DOHH2 (cell line): ENCODE measurements around the gene PIR.

ENCODE experiments used
- H3F3A ChIP-seq: fragments of 200-600 bp; sonication (generic), shearing (Covaris generic); 2 replicates; pipeline ENCODE4 v1.6.0; 2016; ENCODE audit warnings: antibody characterized with exemption, mild to moderate bottlenecking; ENCODE audit not compliant: control insufficient read depth, insufficient read depth
- H3K27ac ChIP-seq: fragments of 200-600 bp; sonication (generic); 2 replicates; pipeline ENCODE4 v1.5.1; 2014; ENCODE audit warnings: low read depth, mild to moderate bottlenecking, low read length, moderate library complexity
- H3K27me3 ChIP-seq: fragments of 200-600 bp; sonication (generic); 2 replicates; pipeline ENCODE4 v1.6.1; 2014; ENCODE audit warnings: mild to moderate bottlenecking, low read length, mixed read lengths; ENCODE audit not compliant: control insufficient read depth
- H3K36me3 ChIP-seq: fragments of 200-600 bp; sonication (generic); 2 replicates; pipeline ENCODE4 v1.6.1; 2014; ENCODE audit warnings: mild to moderate bottlenecking, low read length, moderate library complexity, mixed read lengths; ENCODE audit not compliant: control insufficient read depth
- H3K4me1 ChIP-seq: fragments of 200-600 bp; sonication (generic); 2 replicates; pipeline ENCODE4 v1.6.1; 2014; ENCODE audit warnings: mild to moderate bottlenecking, low read length, mixed read lengths; ENCODE audit not compliant: control insufficient read depth
- H3K4me2 ChIP-seq: fragments of 200-600 bp; sonication (generic); 2 replicates; pipeline ENCODE4 v1.6.0; 2014; ENCODE audit warnings: mild to moderate bottlenecking, low read length, moderate library complexity
- H3K4me3 ChIP-seq: fragments of 200-600 bp; sonication (generic); 2 replicates; pipeline ENCODE4 v1.5.1; 2014; ENCODE audit warnings: mild to moderate bottlenecking, low read length, mixed read lengths
- H3K79me2 ChIP-seq: fragments of 200-600 bp; sonication (generic); 2 replicates; pipeline ENCODE4 v1.6.1; 2014; ENCODE audit warnings: mild to moderate bottlenecking, low read length, mixed read lengths; ENCODE audit not compliant: control insufficient read depth
- H3K9me2 ChIP-seq: fragments of 200-600 bp; sonication (generic); replicated peaks from 2 replicates; pipeline ENCODE4 v1.6.1; 2014; ENCODE audit warnings: mild to moderate bottlenecking, low read length, mixed read lengths; ENCODE audit not compliant: control insufficient read depth
- H3K9me3 ChIP-seq: fragments of 200-600 bp; sonication (generic); 2 replicates; pipeline ENCODE4 v1.6.1; 2014; ENCODE audit warnings: antibody characterized with exemption, low read length, mixed read lengths; ENCODE audit not compliant: control insufficient read depth, insufficient read depth
- H4K20me1 ChIP-seq: fragments of 200-600 bp; sonication (generic); 2 replicates; pipeline ENCODE4 v1.6.0; 2014; ENCODE audit warnings: low read depth, mild to moderate bottlenecking, antibody characterized with exemption, low read length, moderate library complexity; ENCODE audit not compliant: control insufficient read depth, insufficient read depth
- CTCF ChIP-seq: fragments of 200-600 bp; sonication (generic); IDR thresholded peaks from one replicate; pipeline ENCODE4 v1.5.1; 2014; ENCODE audit warnings: antibody characterized with exemption, mild to moderate bottlenecking, low read depth, low read length; ENCODE audit not compliant: poor library complexity, severe bottlenecking
- EZH2phosphoT487 ChIP-seq: fragments of 200-600 bp; sonication (generic); IDR thresholded peaks from 2 replicates; pipeline ENCODE4 v1.6.1; 2017; ENCODE audit warnings: borderline replicate concordance, mild to moderate bottlenecking, antibody characterized with exemption, low read length, moderate library complexity, mixed read lengths

Gene PIR

DNA sequence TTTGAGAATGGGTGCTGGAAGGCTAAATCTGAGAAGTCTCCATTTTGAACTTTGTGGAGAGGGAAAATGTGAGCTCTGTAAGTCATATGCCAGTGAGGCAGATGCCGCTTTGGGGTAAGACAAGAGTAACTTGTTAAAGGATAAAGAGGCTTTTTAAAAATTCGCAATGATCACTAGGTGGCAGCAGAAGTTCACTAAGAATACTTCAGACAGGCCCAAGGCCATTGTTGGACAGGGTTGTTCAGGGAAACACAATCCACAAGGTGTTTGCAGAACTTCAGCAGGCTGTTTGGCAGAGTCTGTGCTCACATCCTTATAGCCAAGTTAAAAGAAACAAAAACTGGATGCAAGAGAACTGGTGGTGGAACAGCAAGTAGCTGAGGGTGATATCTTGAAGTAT is 144.1 kb downstream of the PIR start:
- Histone ChIP-seq H4K20me1 (no peaks in the 10 kb centered on the region), H3F3A (no peaks in the 10 kb centered on the region), H3K4me1 (peaks cover 7% of the 10 kb centered on the region), H3K9me3 (no peaks in the 10 kb centered on the region), H3K9me2 (no peaks in the 10 kb centered on the region), H3K79me2 (no peaks in the 10 kb centered on the region), H3K4me3 (no peak overlapping the region), H3K4me2 (no peak overlapping the region), H3K27me3 (no peaks in the 10 kb centered on the region), H3K27ac (no peak overlapping the region), H3K36me3 (no peaks in the 10 kb centered on the region)
- TF ChIP-seq EZH2phosphoT487: no peak
- peak; percentile 51 for TF ChIP-seq CTCF

DNA sequence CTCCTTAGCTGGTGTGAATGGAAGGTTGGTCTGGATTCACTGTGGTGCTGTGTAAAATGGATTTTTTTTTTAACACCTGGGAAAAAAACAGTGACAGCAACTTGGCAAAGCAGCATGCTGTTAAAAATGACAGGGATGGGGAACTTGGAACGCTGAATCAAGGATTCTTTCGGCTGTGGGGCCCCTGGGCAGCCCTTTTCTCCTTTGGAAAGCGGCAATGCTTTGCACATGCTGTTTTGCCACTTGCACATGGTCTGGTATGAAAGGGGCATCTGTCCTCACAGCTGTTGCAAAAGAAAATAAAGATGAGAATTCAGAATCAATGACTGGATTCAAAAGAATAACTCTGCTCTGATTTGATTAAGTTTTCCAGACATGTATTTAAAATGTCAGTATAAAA is 147.2 kb downstream of the PIR start:
- H3K4me3 ChIP-seq: no peak overlapping the region

GRCh38 chrX:15344106-15344505 is 149.0 kb downstream of the PIR start:
- Histone ChIP-seq H3F3A (no peaks in the 10 kb centered on the region), H3K9me3 (no peaks in the 10 kb centered on the region), H3K27ac (no peak overlapping the region), H4K20me1 (no peaks in the 10 kb centered on the region), H3K9me2 (no peaks in the 10 kb centered on the region), H3K27me3 (no peaks in the 10 kb centered on the region; the same call in 1 of the 2 replicates), H3K4me1 (no peaks in the 10 kb centered on the region), H3K36me3 (no peaks in the 10 kb centered on the region), H3K4me3 (no peak overlapping the region), H3K4me2 (no peak overlapping the region), H3K79me2 (no peaks in the 10 kb centered on the region)
- TF ChIP-seq CTCF (no peak), EZH2phosphoT487 (no peak)

More for the DNA sequence above, 147.2 kb downstream of the PIR start:
- TF ChIP-seq EZH2phosphoT487 (no peak), CTCF (no peak)
- Histone ChIP-seq H3K27ac (no peak overlapping the region), H3K79me2 (no peaks in the 10 kb centered on the region), H3K4me1 (no peaks in the 10 kb centered on the region), H3K36me3 (no peaks in the 10 kb centered on the region), H3F3A (no peaks in the 10 kb centered on the region), H3K4me2 (no peak overlapping the region), H3K9me2 (no peaks in the 10 kb centered on the region), H4K20me1 (no peaks in the 10 kb centered on the region), H3K9me3 (no peaks in the 10 kb centered on the region), H3K27me3 (no peaks in the 10 kb centered on the region; the same call in 1 of the 2 replicates)
